ENCODE data around the gene APOBEC3G.

DNA sequence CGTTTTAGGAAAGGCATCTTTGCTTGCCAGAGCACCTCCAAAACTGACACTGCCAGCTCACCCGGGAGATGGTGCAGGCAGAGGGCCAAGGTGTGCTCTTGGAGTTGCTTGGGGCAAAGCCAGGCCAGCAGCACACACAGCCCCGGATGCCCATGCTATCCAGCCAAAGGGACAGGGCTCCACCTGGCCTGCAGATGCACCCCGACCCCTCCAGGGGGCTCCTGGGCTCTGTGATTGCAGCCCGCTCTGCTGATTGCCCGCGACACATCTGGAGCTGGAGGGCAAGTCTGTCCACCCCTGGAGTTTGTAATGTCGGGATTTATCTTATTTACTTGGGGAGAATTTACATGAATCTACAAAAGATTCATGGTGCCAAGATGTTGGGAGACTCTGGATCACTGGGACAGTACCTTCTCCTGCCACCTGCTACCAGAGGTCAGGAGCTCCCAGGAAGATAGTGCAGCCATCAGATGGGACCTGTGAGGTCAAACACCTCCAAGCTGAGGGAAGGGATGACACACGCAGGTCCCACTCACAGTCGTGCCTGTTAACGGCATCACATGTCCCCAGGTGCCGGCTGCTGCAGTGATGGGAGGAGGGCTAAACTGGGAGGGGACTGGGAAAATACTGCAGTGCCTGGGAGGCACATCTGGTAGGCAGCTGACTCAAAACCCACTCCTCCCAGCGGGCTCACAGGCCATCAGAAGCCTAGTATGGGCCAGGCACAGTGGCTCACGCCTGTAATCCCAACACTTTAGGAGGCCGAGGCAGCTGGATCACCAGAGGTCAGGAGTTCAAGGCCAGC, 58.2 kb downstream of the APOBEC3G start:
- TF ChIP-seq, protein P1, sequence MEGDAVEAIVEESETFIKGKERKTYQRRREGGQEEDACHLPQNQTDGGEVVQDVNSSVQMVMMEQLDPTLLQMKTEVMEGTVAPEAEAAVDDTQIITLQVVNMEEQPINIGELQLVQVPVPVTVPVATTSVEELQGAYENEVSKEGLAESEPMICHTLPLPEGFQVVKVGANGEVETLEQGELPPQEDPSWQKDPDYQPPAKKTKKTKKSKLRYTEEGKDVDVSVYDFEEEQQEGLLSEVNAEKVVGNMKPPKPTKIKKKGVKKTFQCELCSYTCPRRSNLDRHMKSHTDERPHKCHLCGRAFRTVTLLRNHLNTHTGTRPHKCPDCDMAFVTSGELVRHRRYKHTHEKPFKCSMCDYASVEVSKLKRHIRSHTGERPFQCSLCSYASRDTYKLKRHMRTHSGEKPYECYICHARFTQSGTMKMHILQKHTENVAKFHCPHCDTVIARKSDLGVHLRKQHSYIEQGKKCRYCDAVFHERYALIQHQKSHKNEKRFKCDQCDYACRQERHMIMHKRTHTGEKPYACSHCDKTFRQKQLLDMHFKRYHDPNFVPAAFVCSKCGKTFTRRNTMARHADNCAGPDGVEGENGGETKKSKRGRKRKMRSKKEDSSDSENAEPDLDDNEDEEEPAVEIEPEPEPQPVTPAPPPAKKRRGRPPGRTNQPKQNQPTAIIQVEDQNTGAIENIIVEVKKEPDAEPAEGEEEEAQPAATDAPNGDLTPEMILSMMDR (IDR thresholded peaks at IDR 0.05), result peak in 2 of 3 donors; percentile 35 to 36
- TF ChIP-seq POLR2AphosphoS5 (IDR thresholded peaks at IDR 0.05) (no peak), POLR2A (IDR thresholded peaks at IDR 0.05) (no peak)

All from breast epithelium (tissue), 3 donors.